Measurements from ENCODE around the gene ITGA1.
"Not testable (repeated sequence)": the region's sequence is repeated elsewhere in the genome, so short reads cannot be mapped to it uniquely, and the experiment has no call there.

DNA sequence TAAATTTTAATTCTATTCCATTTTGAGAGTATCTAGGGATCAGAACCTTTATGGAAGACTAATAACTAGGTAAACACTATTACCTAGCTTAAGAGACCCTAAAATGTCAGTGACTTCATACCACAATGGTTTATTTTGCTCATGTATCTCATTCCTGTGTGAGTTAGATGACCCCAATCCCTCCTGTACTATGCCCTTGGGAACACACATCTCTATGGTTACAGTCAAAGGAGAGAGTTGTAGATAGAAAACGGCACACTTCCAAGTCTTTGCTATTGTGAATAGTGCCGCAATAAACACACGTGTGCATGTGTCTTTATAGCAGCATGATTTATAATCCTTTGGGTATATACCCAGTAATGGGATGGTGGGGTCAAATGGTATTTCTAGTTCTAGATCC, 31.1 kb downstream of the ITGA1 start:
- TF ChIP-seq POLR2A, POLR2AphosphoS5 (IDR thresholded peaks at IDR 0.05; ENCODE audit: low read depth, low read length): not testable (repeated sequence)
